AG20443 (cell line): Measurements from ENCODE around the gene LONP1.

Experiments used
- DNase-seq: peaks from one replicate; pipeline ENCODE4 v3.0.0; 2012; ENCODE audit warnings: low spot score, mixed read lengths

LONP1 gene

DNA sequence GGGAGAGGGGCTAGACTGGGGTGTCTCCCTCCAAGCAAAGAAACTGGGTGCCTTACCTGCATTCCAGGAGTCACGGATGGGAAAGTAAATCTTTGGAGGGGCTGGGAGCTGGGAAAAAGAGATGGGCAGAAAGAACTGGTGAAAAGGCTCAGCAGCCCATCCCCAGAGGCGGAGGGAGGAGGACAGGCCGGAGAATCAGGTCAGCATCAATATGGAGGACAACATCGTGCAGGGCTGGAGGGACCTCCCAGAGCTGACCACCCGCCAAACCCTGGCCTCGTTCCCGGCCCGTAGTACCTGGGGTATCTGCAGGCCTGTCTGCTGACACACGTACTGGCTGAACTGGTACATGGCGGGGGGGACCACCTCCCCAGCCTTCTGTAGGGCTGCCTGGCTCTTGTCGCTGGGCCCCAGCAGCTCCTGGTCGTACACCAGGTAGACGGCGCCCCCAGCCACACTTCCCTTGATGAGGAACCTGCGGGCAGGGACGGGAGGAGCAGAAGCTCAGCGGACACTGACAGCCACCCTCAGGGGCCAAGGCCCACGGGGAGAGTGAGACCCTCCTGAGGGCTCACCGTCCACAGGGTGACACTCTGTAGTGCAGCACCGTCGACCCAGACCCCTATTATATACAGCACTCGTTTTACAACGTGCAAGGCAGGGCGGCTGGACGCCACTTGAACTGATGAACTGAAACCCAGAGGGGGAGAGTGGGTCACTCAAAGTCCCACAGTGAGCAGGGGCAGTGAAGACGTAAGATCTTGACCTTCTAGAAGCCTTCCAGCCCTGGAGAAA, 40.5 kb downstream of the LONP1 start:
- DNase-seq: no peak

DNA sequence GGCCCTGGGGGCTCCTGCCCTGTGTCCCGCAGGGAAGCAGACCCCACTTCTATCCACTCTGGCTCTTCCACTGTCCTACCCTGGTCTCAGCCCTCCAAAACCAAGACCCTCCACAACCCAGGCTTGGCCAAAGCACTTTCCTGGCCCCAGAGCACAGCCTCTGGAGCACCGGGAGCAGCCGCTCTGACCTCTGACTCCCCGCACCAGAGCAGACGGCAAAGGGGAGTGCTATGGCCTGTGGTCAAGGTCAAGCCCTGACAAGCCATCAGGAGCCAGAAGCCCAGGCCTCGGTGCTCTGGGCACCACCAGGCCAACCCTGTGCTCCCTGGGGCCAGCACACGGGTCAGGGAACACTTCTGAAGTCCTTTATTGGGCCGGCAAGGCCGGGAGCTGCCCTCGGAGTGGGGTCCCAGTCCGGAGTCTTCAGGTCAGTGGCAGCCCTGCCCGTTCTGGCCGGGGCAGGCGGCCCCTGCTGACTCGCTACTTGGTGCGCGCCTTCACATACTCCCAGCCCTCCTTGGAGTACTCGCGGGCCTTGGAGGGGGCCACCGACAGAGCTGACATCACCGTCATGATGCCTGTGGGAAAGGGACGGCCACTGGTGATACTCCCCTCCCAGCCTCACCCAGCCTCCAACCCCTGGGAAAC, 41.8 kb downstream of the LONP1 start:
- DNase-seq: no peak

- no peak for DNase-seq
Observed at GRCh38 chr19:5677580-5677979, 42.4 kb downstream of the LONP1 start.

- no peak for DNase-seq
Observed at GRCh38 chr19:5677136-5677535, 42.8 kb downstream of the LONP1 start.

- DNase-seq: no peak
Observed at GRCh38 chr19:5676772-5677105, 43.2 kb downstream of the LONP1 start.

DNA sequence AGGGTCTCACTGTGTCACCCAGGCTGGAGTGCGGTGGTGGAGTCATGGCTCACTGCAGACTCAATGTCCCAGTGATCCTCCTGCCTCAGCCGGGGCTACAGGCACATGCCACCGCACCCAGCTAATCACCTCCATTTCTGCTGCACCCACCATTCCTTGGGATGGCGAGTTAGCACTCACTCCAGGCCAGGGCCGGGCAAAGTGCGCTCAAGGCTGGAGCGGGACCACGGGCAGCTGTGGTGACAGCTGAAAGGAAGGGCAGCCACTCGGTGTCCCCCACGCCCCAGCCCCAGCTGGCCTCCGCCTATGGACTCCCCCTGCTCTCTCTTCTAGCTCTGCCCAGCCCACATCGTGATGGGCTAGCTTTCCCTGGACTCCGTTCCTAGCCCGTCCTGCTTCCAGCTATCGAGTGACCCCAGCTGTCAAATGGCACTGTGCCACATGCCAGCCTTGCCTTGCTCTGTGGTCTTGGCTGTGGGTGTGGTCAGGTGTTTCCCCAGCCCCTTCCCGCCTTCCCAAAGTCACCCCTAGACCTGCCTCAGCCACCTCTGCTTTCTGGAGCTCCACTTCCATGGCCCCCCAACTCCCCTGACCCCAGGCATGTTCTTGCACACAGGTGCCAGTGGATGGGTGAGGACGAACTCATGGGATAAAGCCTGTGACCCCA, 43.7 kb downstream of the LONP1 start:
- DNase-seq: no peak

GRCh38 chr19:5674714-5675113, 45.2 kb downstream of the LONP1 start:
- no peak for DNase-seq

- DNase-seq: no peak
Observed at GRCh38 chr19:5673752-5674151, 46.2 kb downstream of the LONP1 start.

GRCh38 chr19:5672708-5673459, 47.1 kb downstream of the LONP1 start:
- no peak for DNase-seq

GRCh38 chr19:5671600-5671999, 48.3 kb downstream of the LONP1 start:
- DNase-seq: no peak

GRCh38 chr19:5669212-5669611, 50.7 kb downstream of the LONP1 start:
- no peak for DNase-seq

DNA sequence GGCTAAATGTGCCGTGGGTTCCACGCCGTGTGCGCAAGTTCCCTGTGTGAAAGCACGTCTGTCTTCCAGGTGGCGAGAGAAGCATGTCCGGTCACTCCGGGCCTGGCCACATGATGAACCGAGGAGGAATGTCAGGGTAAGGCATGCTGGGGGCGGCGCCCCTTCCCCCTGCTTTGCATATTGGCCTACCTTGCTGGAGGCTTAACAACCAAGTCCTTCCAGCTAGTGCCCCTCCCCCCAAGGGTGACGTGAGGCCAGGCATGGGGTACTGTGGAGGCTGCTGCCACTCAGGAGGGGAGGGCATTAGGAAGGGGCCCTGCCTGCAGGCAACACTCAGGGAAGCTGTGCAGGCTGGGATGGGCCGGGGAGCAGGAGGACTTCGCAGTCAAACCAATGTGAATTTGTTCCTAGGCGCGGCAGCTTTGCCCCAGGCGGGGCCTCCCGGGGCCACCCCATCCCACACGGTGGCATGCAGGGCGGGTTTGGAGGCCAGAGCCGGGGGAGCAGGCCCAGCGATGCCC, 52.1 kb downstream of the LONP1 start:
- no peak for DNase-seq

- no peak for DNase-seq
Observed at GRCh38 chr19:5666921-5667610, 52.9 kb downstream of the LONP1 start.

GRCh38 chr19:5665781-5666513, 54.0 kb downstream of the LONP1 start:
- DNase-seq: peak; percentile 68

GRCh38 chr19:5664515-5664914, 55.4 kb downstream of the LONP1 start:
- no peak for DNase-seq

DNA sequence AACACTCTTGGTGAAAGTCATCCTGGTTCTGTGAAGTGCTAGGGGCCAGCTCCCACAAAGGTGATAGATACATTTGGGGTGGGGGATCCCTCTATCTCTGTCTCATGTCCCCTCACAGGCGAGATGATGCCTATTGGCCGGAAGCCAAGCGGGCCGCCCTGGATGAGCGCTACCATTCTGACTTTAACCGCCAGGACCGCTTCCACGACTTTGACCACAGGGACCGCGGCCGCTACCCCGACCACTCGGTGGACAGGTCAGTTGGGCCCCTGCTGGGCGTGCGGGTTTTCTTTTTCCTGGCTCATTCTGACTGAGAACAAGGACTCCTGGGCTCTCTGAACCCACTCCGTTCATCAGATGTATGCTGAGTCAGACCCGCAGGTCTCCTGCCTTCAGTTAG, 56.0 kb downstream of the LONP1 start:
- DNase-seq: no peak

GRCh38 chr19:5661483-5661882, 58.5 kb downstream of the LONP1 start:
- DNase-seq: no peak

DNA sequence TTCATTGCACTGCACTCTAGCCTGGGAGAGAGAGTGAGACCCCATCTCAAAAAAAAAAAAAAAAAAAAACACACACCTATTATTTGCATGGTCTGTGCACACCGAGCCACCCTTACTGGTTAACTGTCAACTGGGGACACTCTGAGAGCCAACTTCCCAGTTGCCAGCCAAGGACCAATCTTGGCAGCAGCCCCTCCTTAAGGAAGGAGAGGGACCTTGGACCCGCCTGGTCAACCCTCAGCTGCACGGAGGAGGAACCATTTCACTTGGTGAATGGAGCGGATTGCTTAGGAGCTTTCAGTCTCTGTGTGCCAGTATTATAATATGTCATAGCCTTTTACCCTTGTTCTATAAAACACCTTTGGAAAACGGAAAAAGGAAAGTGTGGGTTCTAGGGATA, 64.5 kb downstream of the LONP1 start:
- no peak for DNase-seq

DNA sequence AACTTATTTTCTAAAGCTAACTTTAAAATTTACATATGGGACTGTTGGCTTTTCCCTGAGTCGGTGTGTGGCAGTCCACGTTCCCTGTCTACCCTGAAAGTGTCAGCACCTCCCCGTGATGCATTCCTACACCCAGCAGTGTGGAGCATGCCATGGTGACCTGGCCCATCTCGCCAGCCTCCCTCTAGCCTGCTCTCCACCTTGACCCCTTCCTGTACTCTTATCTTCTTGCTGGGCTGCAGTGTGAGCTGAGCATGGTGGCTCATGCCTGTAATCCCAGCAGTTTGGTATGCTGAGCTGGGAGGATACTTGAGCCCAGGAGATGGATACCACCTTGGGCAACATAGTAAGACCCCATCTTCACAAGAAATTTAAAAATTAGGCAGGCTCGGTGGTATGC, 65.0 kb downstream of the LONP1 start:
- DNase-seq: no peak

DNA sequence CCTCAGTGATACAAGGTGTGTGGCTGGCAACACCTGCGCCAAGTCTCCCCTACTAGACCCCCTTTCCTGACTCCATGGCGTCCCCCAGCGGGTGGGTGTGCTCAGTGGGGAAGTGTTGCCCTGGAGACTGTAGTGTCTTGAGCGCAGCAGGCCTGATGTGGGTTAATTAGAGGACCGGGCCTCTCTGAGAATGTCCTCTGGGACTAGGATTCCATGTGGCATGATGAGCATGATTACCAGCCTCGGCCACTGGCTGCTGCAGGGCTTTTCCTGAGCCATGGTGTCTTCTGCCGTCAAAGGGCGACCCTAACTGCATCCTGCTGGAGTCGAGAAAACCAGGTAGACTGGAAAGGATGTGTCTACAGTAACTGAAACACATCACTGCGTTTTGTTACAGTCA, 67.7 kb downstream of the LONP1 start:
- DNase-seq: no peak

- DNase-seq: no peak
Observed at GRCh38 chr19:5651361-5651760, 68.6 kb downstream of the LONP1 start.
